Activated T-cell treated with anti-CD3 and anti-CD28 coated beads, Interleukin-2, amount 50 U/mL, for 1 hour (primary cell): ENCODE results near the gene USP5.
"Not testable (repeated sequence)": the region's sequence is repeated elsewhere in the genome, so short reads cannot be mapped to it uniquely, and the experiment has no call there.

Source experiments
- DNase-seq: peaks from one replicate; pipeline ENCODE4 v3.0.0-alpha.2; 2020

The USP5 gene

DNA sequence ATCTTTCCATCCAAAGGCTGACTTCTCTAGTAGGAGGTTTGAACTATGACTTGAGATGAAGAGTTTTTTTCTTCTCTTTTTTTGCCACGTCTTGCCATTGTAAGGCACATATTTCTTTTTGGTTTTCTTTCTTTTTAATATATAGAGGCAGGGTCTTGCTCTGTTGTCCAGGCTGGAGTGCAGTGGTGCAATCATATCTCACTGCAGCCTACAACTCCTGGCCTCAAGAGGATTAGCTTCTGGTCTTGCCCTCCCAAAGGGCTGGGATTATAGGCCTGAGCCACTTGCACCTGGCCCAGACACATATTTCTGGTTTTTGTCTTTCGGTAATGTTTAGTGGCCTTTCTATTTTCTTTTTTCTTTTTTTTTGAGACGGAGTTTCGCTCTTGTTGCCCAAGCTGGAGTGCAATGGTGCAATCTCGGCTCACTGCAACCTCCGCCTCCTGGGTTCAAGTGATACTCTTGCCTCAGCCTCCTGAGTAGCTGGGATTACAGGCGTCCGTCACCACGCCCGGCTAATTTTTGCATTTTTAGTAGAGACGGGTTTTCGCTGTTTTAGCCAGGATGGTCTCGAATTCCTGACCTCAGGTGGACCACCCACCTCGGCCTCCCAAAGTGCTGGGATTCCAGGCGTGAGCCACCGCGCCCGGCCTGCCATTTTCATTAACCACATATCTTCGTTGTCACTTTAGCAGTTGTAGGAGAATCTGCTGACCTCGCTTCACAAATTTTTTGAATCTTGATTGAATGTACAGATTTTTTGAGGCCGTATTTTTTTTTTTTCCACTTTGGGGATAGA lies 38.0 kb downstream of the USP5 start:
- not testable (repeated sequence) for DNase-seq

DNA sequence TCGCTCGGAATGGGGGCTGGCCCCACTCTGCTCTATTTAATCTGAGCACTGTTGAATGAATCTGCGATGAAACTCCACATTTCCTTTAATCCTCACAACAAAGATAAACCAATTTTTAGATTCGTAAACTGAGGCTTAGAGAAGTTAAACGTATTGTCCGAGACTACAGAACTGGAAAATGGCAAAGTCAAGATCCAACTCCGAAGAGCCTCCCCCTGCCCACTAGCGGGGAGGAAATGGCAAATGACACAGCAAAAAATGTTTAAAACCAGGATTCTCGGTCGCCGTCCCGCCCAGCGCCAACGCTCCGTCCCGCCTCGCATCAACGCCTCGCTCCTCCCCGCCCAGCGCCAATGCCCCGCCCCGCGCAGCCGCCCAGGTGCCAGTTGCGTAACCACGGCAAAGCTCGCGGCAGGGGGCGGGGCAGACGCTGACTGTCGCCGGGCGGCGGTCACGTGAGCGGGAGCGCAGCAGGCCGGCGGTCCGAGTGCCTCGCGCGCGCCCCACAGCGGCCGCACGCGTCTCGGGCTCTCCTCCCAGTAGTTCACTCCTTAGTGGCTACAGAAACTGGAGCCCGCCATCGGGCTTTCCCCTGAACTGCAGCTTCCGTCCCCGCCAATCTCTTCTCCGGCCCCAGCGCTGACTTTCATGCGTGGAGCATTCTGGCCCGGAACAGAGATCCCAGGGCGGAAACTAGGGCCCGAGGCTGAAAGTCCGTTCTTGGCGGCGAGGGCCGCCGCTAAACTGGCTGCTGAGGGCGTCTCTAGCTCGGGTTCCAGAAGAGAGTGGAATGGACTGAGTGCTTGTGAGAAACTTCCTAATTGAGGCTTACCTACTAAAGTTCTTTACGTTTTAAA lies 39.1 kb downstream of the USP5 start:
- peak; percentile 98 for DNase-seq

GRCh38 chr12:6891646-6892001 lies 39.7 kb downstream of the USP5 start:
- no peak for DNase-seq

GRCh38 chr12:6892683-6893082 lies 40.7 kb downstream of the USP5 start:
- not testable (repeated sequence) for DNase-seq

DNA sequence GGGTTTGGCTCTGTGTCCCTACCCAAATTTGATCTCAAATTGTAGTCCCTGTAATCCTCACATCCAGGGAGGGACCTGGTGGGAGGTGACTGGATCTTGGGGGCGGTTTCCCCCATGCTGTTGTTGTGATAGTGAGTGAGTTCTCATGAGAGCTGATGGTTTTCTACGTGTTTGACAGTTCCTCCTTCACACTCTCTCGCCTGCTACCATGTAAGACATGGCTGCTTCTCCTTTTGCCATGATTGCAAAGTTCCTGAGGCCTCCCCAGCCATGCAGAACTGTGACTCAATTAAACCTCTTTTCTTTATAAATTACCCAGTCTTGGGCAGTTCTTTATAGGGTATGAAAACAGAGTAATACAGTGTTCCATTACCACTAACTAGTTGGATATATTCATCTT lies 42.4 kb downstream of the USP5 start:
- DNase-seq, result no peak

- DNase-seq, result no peak
Observed at GRCh38 chr12:6896846-6897435, 45.0 kb downstream of the USP5 start.

DNA sequence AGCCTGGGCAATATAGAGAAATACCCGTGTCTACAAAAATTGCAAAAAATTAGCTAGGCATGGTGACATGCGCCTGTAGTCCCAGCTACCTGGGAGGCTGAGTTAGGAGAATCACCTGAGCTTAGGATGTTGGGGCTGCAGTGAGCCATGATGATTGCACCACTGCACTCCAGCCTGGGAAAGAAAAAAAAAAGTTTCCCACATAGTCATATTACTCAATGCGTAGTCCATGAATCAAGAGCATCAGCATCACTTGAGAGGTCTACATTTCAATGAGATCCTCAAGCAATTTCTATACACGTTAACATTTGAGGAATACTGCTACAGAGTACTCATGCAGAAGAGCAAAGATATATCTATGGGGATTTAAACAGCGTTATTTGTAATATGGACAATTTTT lies 47.5 kb downstream of the USP5 start:
- no peak for DNase-seq

DNA sequence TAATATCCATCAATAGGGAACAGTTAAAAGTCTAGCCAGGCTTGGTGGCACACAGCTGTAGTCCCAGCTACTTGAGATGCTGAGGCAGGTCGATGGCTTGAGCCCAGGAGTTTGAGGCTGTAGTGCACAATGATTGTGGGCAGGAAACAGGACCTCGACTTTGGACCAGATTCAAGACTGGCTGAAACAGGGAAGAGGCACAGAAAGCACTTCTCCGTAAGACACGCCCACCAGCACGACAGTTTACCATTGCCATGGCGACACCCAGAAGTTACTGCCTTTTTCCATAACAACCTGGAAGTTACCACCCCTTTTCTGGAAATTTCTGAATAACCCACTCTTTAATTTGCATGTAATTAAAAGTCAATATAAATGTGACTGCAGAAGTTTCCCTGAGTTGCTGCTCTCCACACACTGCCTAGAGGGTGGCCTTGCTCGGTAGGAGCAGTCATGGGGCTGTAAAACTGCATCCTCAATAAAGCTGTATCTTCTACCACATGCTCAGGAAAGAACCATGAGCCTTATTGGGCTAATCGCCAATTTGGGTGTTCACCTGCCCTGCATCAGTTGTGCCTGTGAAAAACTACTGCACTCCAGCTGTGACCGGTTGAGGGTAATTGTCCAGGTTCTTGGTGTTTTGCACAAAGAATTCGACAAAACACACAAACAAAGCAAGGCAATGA lies 48.0 kb downstream of the USP5 start:
- no peak for DNase-seq

GRCh38 chr12:6902448-6902847 lies 50.5 kb downstream of the USP5 start:
- DNase-seq, result no peak

DNA sequence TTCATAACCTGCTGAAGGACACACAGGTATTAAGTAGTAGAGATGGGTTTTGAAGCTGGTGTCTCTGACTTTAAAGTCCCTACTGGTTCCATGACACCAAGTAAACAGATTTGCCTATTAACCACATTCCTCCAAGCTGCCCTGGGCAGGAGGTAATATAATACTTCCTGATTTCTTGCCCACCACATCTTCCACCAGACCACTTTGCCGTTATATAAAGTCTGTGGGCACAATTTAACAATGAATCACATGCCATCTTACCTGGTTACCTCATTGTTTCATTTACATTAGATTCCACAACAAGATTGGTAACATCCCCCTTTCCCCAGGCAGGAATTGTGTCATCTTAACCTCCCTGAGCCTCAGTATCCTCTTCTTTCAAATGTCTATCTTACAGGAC lies 51.8 kb downstream of the USP5 start:
- no peak for DNase-seq

- peak; percentile 97 for DNase-seq
Observed at GRCh38 chr12:6904280-6905276, 52.6 kb downstream of the USP5 start, which contains the start of gene LRRC23. LRRC23 (plus strand) TSS chr12:6904822; CDS start chr12:6905634, 812 bp downstream.

- DNase-seq, result no peak
Observed at GRCh38 chr12:6905414-6906040, 53.6 kb downstream of the USP5 start.

GRCh38 chr12:6908141-6908540 lies 56.2 kb downstream of the USP5 start:
- DNase-seq, result not testable (repeated sequence)

DNA sequence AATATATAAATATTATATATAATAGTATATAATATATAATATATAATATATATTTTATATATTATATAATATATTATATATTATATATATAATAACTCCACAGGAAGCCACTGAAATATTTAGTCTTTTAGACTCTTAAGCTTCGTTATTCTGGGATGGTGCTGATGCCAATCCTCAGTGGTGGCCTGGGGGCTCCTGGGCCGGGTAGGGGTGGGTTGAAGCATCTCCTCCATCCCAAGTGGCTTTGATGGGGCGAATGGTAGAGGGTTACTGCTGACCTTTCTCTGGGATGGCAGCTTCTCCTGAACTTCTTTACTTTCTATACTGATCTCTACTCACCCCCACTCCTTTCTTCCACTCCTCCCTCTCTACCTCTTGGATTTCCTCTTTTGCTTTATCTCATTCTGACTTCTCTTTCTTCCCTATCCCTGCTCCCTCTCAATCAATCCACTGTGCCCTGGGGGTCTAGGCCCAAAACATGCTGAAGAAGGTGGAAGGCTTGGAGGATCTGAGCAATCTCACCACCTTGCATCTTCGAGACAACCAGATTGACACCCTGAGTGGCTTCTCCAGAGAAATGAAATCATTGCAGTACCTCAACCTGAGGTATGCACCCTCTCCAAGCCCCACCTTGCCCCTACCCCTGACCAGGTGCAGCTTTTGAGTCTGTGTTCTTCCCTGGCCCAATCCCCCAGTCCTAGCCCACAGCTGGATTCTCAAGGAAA lies 57.6 kb downstream of the USP5 start:
- no peak for DNase-seq

DNA sequence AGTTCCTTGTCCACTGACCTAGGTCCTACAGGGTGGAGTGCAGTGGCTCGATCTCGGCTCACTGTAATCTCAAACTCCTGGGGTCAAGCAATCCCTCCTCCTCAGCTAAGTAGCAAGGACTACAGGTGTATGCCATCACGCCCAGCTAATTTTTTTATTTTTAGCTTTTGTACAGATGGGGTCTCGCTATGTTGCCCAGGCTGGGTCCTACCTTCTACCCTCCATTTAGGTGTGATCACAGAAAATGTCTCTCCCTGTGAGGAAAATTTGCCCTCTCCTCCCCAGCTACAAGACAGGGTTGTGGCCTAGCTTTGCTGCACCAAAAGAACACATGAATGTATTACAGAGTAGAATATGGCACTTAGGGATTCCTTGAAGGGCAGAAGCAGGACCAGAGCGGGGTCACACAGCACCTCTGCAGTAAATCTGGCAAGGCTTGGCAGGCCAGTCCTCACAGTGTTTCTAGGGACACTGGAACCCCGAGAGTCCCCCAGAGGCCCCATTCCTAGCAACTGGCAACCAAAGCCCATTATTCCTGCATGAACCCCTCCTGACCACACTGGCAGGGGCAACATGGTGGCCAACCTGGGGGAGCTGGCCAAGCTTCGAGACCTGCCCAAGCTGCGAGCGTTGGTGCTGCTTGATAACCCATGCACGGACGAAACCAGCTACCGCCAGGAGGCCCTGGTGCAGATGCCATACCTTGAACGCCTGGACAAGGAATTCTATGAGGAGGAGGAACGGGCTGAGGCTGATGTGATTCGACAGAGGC lies 60.4 kb downstream of the USP5 start:
- no peak for DNase-seq

GRCh38 chr12:6914246-6914946 lies 62.4 kb downstream of the USP5 start, which contains the start of gene ENO2:
ENO2 (plus strand) TSS chr12:6914580; CDS start chr12:6915833, 1,253 bp downstream.
- peak; percentile 88 for DNase-seq

GRCh38 chr12:6914947-6915788 lies 63.2 kb downstream of the USP5 start:
- no peak for DNase-seq

DNA sequence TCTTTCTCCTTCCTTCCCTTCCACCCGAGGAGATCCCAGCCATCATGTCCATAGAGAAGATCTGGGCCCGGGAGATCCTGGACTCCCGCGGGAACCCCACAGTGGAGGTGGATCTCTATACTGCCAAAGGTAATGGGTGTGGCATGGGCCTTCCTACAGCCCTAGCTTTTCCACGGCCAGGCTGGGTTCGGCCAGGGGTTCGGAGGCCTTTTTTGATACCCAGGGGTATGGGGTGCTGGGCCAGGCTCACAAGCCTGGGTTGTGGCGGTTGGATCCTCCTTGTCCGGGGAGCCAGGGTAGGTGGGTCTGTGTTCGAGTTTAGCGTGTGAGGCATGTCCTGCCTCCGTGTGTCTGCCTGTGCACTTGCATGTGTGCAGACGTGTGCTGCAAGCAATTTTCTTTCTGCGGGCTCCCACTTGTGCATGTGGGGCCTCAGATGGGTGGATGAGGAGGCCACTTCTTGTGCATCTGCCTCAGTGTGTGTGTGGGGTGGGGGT lies 63.9 kb downstream of the USP5 start:
- no peak for DNase-seq
